GM18868 (cell line): ENCODE data around the gene TC2N.
"Not testable (repeated sequence)": the region's sequence is repeated elsewhere in the genome, so short reads cannot be mapped to it uniquely, and the experiment has no call there.

Source experiments
- ATAC-seq: cut with Tn5 transposase; IDR thresholded peaks from one replicate; pipeline ENCODE4 v1.9.1; 2021; ENCODE audit warnings: mild to moderate bottlenecking, moderate library complexity; ENCODE audit not compliant: unreplicated experiment

The TC2N gene

GRCh38 chr14:91889477-91890211 is 22.3 kb upstream of the TC2N start:
- ATAC-seq, result no peak

- ATAC-seq, result no peak
Measured at GRCh38 chr14:91888641-91889476, 21.5 kb upstream of the TC2N start.

- ATAC-seq, result no peak
Measured at GRCh38 chr14:91886961-91887360, 19.6 kb upstream of the TC2N start.

- no peak for ATAC-seq
Measured at GRCh38 chr14:91885839-91886238, 18.5 kb upstream of the TC2N start.

- ATAC-seq, result no peak
Measured at GRCh38 chr14:91885113-91885712, 17.9 kb upstream of the TC2N start.

GRCh38 chr14:91884664-91885063 is 17.3 kb upstream of the TC2N start:
- no peak for ATAC-seq

- ATAC-seq, result no peak
Measured at GRCh38 chr14:91883753-91884152, 16.4 kb upstream of the TC2N start.

GRCh38 chr14:91882776-91883175 is 15.4 kb upstream of the TC2N start:
- ATAC-seq, result no peak

GRCh38 chr14:91882369-91882768 is 15.0 kb upstream of the TC2N start:
- ATAC-seq, result no peak

- ATAC-seq, result no peak
Measured at GRCh38 chr14:91879196-91879595, 11.9 kb upstream of the TC2N start.

- no peak for ATAC-seq
Measured at GRCh38 chr14:91878274-91878673, 10.9 kb upstream of the TC2N start.

- ATAC-seq, result no peak
Measured at GRCh38 chr14:91877376-91877915, 10.1 kb upstream of the TC2N start.

- ATAC-seq, result no peak
Measured at GRCh38 chr14:91876492-91876891, 9.2 kb upstream of the TC2N start.

- no peak for ATAC-seq
Measured at GRCh38 chr14:91875525-91876286, 8.4 kb upstream of the TC2N start.

- peak; percentile 85 for ATAC-seq
Measured at GRCh38 chr14:91873471-91874415, 6.4 kb upstream of the TC2N start.

- peak; percentile 12 for ATAC-seq
Measured at GRCh38 chr14:91872517-91873470, 5.5 kb upstream of the TC2N start.

- peak; percentile 47 for ATAC-seq
Measured at GRCh38 chr14:91872011-91872501, 4.7 kb upstream of the TC2N start.

GRCh38 chr14:91871401-91871800 is 4.1 kb upstream of the TC2N start:
- not testable (repeated sequence) for ATAC-seq
